ENCODE measurements around the gene PARPBP. TPM values are rescaled to one million over a fixed set of nuclear protein-coding genes. Genes with fewer than 3 reads are reported as not detected.

Gene PARPBP
- total RNA-seq, 1 experiment from 2014 or later = 23.5 TPM

- no TSS peak for BruUV-seq (replicated peaks)
- no peak for TF ChIP-seq POLR2A (IDR thresholded peaks at IDR 0.05; ENCODE audit: borderline replicate concordance, extremely low read depth, insufficient read depth, insufficient read length)
- TF ChIP-seq ATF3 (IDR thresholded peaks at IDR 0.05) = no peak
- no peak for TF ChIP-seq ZBTB33 (IDR thresholded peaks at IDR 0.05; ENCODE audit: extremely low read depth, insufficient replicate concordance, low read length)
- no peak for TF ChIP-seq SP1 (IDR thresholded peaks at IDR 0.05; ENCODE audit: low read depth)
- no peak for TF ChIP-seq EZH2phosphoT487 (IDR thresholded peaks at IDR 0.05; ENCODE audit: borderline replicate concordance)
- TF ChIP-seq TCF7L2 (IDR thresholded peaks at IDR 0.05; ENCODE audit: borderline replicate concordance, extremely low read depth, insufficient read depth, insufficient read length) = no peak
- TF ChIP-seq FOSL1 (IDR thresholded peaks at IDR 0.05; ENCODE audit: low read depth) = no peak
- no peak for TF ChIP-seq SIN3A (IDR thresholded peaks at IDR 0.05; ENCODE audit: low read depth)
- no peak for TF ChIP-seq YY1 (IDR thresholded peaks at IDR 0.05; ENCODE audit: extremely low read depth, insufficient replicate concordance, low read depth, low read length)
- no peak for TF ChIP-seq SRF (IDR thresholded peaks at IDR 0.05; ENCODE audit: low read depth)
- no peak for TF ChIP-seq EGR1 (IDR thresholded peaks at IDR 0.05; ENCODE audit: low read depth)
- no peak for TF ChIP-seq ZFX (IDR thresholded peaks at IDR 0.05)
- TF ChIP-seq ELF1 (IDR thresholded peaks at IDR 0.05; ENCODE audit: borderline replicate concordance, low read depth) = no peak
- no peak for TF ChIP-seq EZH2 (IDR thresholded peaks at IDR 0.05)
- ChIA-PET POLR2A (no interaction called here), RAD21 (ENCODE audit: low non-redundant PET in 1 of 2, low total read pairs in 2 of 2, uncharacterized antibody in 2 of 2, unreplicated experiment in 2 of 2) (no interaction called here), CTCF (interaction anchor here (1.3 kb wide), 1 partner anchor 388 kb away, joined by 3 read pairs; no protein-coding TSS in a partner anchor)
- H3K79me2 ChIP-seq (ENCODE audit: insufficient read depth, low read length) = no peaks in the 10 kb centered on the region; the same call in 1 of the 2 replicates
- no peaks in the 10 kb centered on the region for H3K27me3 ChIP-seq (ENCODE audit: insufficient read depth, low read length)
- DNase-seq (ENCODE audit: low read depth, low spot score) (no peak), ATAC-seq (no peak)
- no peak overlapping the region for H3K4me3 ChIP-seq (replicated peaks in 1 of 2; ENCODE audit: low read depth in 1 of 2, low read length in 2 of 2)
- intact Hi-C loops (cut with micrococcal nuclease) = loop anchor here (5.0 to 10.0 kb wide), 2 partner anchors 648 to 780 kb away; no protein-coding TSS in a partner anchor
- no peak overlapping the region for H3K4me2 ChIP-seq (ENCODE audit: low read length)
- no peak overlapping the region for H3K27ac ChIP-seq (ENCODE audit: low read depth, low read length)
- no peaks in the 10 kb centered on the region for H3K9me3 ChIP-seq (ENCODE audit: control insufficient read depth in 1 of 2, insufficient read depth in 1 of 2, low read depth in 1 of 2, low read length in 2 of 2)
- H3K36me3 ChIP-seq (ENCODE audit: control insufficient read depth in 1 of 2, insufficient read depth in 2 of 2, low read length in 2 of 2) = peaks cover 7 to 13% of the 10 kb centered on the region in 2 experiments; a peak in 3 of 4 replicates
- no peaks in the 10 kb centered on the region for H3K9me2 ChIP-seq (ENCODE audit: insufficient read depth)
- H3K9ac ChIP-seq (ENCODE audit: low read length) = no peak overlapping the region
- peaks cover 7% of the 10 kb centered on the region; the same call in 1 of the 2 replicates for H4K20me1 ChIP-seq (ENCODE audit: insufficient read depth)
- no peaks in the 10 kb centered on the region for H3K4me1 ChIP-seq (ENCODE audit: control insufficient read depth in 1 of 2, insufficient read depth in 2 of 2, low read length in 2 of 2)
- no peak overlapping the region for H2AFZ ChIP-seq (ENCODE audit: low read depth, low read length, poor library complexity, severe bottlenecking)
These were observed 23.1 kb upstream of the PARPBP start for GRCh38 chr12:102096855-102097254.

Data from HCT116 (cell line).